Measurements from ENCODE around the gene FCRLB. TPM values are rescaled to one million over a fixed set of nuclear protein-coding genes. Genes with fewer than 3 reads are reported as not detected.

Gene FCRLB
- total and polyA plus RNA-seq, 9 of the 15 experiments (the other 6 are each of a cell fraction or from before 2014, with no cell fraction given) = 0.20 to 4.6 (median 1.3) TPM

- TF ChIP-seq CEBPZ (IDR thresholded peaks at IDR 0.05; ENCODE audit: borderline replicate concordance, low read depth, low read length) (no peak), ZNF217 (CRISPR knock-in tag; IDR thresholded peaks at IDR 0.05) (no peak), FOS (IDR thresholded peaks at IDR 0.05; ENCODE audit: extremely low read depth, insufficient read length) (no peak), ZNF583 (CRISPR knock-in tag; IDR thresholded peaks at IDR 0.05) (no peak), ZNF232 (CRISPR knock-in tag; IDR thresholded peaks at IDR 0.05) (no peak), STAT5A (IDR thresholded peaks at IDR 0.05; ENCODE audit: borderline replicate concordance, low read length) (no peak), NCOA1 (IDR thresholded peaks at IDR 0.05; ENCODE audit: low read depth) (0 out of 2 replicates have a peak, but pooled peaks have one; percentile 40), PREB (CRISPR knock-in tag; IDR thresholded peaks at IDR 0.05) (no peak), RBM39 (optimal IDR thresholded peaks at IDR 0.05; ENCODE audit: low read depth, low read length) (no peak), MYNN (IDR thresholded peaks at IDR 0.05) (no peak), MYNN (CRISPR knock-in tag; IDR thresholded peaks at IDR 0.05) (no peak), ZNF121 (CRISPR knock-in tag; conservative IDR thresholded peaks at IDR 0.05) (no peak), STAT5B (CRISPR knock-in tag; IDR thresholded peaks at IDR 0.05) (no peak), ZNF384 (IDR thresholded peaks at IDR 0.05; ENCODE audit: low read depth, low read length) (peak; percentile 100), CREBBP (IDR thresholded peaks at IDR 0.05; ENCODE audit: low read depth, low read length) (no peak), CREB5 (CRISPR knock-in tag; IDR thresholded peaks at IDR 0.05) (no peak), CEBPB (tag; IDR thresholded peaks at IDR 0.05) (peak; percentile 85), EHMT2 (IDR thresholded peaks at IDR 0.05) (peak; percentile 68), SAP30 (IDR thresholded peaks at IDR 0.05; ENCODE audit: borderline replicate concordance, insufficient read depth, low read depth, low read length, poor library complexity, severe bottlenecking) (no peak), MAX (CRISPR knock-in tag; IDR thresholded peaks at IDR 0.05) (peak; percentile 18; the same call in 1 of the 2 replicates), CREB1 (IDR thresholded peaks at IDR 0.05) (no peak), CREB1 (CRISPR knock-in tag; IDR thresholded peaks at IDR 0.05) (no peak; the same call in 1 of the 2 replicates), HDAC8 (tag; IDR thresholded peaks at IDR 0.05) (no peak), XRCC5 (IDR thresholded peaks at IDR 0.05; ENCODE audit: low read depth, low read length) (no peak), CBX8 (IDR thresholded peaks at IDR 0.05; ENCODE audit: borderline replicate concordance, extremely low read depth, low read depth, low read length, poor library complexity, severe bottlenecking) (no peak)
These were observed 17.4 kb downstream of the FCRLB start (continued) for GRCh38 chr1:161738627-161739287.

All from K562 (cell line).